Activated CD4-positive, alpha-beta T cell treated with anti-CD3 and anti-CD28 coated beads, Interleukin-2, amount 50 U/mL, for 1 hour (primary cell): ENCODE measurements around the gene FGGY.

Source experiments
- DNase-seq: peaks from one replicate; pipeline ENCODE4 v3.0.0-alpha.2; 2020

Gene FGGY

GRCh38 chr1:59316497-59317128 lies 19.7 kb downstream of the FGGY start:
- no peak for DNase-seq

- no peak for DNase-seq
Observed at GRCh38 chr1:59317343-59317742, 20.4 kb downstream of the FGGY start.

DNA sequence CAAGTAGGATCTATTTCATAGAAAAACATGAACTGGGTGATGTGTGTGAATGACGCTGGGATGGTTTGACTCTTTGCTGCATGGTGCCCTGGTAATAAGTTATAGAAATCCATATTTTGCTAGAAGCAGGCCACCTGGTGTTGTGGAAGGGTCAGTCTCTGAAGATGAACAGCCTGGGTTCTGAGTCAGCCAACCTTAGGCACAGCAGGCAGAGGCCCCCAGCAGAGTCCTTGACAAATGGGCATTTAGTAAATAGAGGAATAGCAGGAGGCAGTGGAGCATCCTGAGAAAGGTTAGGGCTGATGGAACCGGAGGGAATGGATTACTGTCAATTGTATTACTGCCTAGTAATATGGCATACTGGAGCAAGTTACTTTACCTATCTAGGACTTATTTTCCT lies 20.9 kb downstream of the FGGY start:
- no peak for DNase-seq

- no peak for DNase-seq
Observed at GRCh38 chr1:59318271-59318860, 21.5 kb downstream of the FGGY start.

DNA sequence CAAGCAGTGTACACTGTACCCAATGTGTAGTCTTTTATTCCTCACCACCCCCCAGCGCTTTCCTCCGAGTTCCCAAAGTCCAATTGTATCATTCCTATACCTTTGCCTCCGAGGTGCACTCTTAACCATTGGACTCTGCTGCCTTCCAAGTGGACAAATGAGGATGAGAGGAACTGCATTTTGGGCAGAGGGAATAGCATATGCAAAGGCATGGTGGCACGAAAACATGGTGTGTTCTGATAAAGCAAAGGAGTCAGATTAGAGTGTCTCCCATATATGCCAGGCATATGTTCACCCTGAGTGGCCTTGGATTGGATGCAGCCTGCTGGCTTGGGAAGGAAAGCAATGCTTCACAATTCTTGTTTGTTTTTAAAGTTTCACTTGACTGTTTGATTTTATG lies 25.5 kb downstream of the FGGY start:
- DNase-seq: no peak

- DNase-seq: no peak
Observed at GRCh38 chr1:59322814-59323213, 25.9 kb downstream of the FGGY start.

DNA sequence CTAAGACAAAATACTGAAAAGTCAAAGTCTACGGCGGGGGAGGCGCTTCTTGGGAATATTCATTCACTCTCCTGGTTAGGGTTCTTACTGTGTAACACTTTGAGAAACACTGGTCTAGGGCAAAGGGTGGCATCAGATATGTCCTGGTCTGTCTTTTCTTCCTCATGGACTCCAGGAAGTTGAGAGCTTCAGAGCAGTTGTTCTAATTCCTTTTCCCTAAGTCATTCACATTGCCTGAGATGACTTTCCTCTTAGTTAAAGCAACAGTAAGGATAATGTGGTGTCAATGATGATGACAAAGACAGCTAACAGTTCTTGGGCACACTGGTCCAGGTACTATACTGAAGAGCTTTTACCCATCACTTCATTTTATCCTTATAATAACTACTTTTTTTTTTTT lies 27.0 kb downstream of the FGGY start:
- no peak for DNase-seq

DNA sequence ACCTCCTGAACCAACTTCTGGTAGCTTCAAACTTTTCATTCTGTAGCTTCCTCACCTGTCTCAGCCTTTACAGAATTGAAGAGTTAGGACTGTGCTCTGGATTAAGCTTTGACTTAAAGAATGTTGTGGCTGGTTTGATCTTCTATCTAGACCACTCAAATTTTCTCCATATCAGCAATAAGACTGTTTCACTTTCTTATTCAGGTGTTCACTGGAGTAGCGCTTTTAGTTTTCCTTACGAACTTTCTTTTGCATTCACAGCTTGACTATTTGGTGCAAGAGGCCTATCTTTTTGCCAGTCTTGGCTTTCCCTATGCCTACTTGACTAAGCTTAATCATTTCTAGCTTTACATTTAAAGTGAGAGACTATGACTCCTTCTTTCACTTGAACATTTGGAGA lies 31.5 kb downstream of the FGGY start:
- no peak for DNase-seq

GRCh38 chr1:59329412-59330053 lies 32.6 kb downstream of the FGGY start:
- no peak for DNase-seq

DNA sequence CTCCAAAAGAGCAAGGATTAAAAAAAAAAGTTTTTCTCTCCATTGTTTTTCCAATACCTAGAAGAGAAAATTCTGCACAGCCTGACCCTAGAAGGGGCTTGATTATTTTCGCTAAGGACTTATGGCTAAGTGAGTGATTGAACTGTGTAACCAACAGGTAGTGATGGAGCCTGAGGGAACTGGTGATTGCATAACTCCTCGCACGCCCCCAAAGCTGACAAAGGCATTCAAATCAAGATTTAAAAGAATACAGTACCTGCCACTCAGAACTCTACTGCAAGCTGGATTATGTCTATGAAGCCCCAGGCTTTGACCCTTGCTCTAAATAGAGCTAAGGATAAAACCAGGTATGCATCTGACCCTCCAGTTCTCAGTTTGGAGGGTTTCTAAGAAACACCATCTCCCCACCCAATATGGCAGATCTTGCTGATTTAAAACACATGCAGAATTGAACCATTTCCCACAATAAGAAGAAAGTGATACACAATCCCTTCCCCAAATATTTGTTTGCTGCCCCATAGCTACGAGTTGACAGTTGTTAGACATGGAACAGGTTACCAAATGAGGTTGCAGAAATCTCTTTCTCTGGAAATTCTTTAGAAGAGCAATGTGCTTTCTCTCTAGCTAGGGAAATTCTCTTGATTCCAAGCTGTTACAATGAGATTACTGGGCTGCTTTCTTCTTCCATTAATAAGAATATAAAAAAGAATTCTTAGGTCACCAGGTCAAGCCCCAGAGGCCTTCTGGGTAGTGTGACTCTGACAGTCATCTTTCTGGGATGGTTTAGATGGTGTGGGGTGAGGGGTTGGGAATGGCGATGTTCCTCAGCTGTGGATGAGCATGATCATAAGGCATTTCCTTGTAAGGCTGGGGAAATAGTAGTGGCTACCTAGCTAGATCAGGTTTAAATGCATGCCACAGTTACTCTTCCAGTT lies 35.1 kb downstream of the FGGY start:
- DNase-seq: no peak

- no peak for DNase-seq
Observed at GRCh38 chr1:59332983-59333382, 36.1 kb downstream of the FGGY start.

- DNase-seq: no peak
Observed at GRCh38 chr1:59333626-59334277, 36.9 kb downstream of the FGGY start.

DNA sequence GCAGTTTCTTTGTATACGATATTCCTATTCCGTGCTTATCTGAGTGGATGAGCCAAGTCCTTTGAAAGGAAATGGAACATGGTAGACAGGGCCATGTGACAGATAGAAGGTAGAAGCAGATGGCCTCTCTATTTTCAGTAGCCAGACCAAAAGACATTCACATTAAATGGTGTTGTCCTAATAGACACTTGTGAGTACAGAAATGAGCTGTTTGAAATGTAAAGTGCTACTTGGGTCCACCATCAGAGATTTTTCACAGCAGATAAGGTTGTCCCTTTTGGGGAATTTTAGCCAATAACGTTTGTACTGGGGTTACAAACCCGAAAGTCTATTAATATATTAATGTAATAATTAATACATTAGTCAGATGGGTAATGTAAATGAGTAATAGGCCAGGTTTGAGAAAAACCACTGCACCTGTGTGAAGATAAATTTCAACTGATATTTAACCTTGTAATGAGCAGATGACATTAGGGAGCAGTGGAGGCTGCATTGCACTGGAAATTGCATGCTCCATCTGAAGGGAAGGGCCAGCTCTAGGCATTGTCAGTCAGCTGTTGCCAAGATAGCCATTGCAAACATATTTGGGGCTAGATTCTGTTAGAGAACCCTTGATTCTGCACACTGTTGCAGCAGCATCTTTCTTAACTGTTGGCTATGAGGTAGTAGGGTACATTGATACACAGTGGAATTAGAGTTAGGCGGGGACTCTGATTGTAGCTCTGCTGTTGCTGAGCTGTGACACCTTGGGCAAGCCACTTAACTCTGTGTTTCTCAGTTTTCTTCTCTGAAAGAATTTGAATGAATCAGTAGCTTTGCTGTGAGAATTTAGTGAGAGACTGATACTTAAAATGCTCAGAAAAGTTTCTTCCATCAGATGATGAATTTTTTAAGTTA lies 43.8 kb downstream of the FGGY start:
- no peak for DNase-seq

DNA sequence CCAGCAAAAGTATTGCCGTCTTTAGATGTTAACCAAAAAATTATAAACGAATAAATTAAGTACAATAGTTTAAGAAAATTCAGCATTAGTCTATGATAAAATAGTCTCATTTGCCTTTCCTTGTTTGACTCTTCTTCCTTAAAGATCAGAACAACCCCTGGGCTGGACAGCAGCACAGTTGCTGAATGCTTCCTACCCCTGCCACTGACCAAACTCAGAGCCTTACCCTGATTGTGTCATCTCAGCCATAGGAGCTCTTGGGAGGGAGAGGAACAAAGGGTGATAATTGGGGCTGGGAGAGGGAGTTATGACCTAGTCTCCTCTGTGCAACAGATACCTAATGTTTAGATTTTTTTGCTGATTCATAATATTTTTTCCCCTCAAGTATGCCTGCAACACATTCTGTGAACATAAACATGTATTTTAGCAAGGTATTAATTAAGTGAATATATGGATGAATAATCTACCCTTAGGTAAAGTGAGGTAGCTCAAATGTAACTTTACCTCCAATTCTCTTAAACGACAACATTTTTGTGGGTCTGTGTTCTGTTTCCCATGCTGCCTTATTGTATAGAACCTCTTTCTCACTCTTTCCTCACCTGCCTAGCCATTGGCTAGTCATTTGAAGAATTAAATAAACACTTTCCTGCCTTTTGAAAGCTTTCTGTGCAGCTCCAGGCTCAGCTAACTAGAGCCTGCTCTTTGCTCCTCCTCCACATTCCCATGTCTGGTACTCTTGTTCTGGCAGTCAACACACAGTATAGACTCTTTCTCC lies 46.1 kb downstream of the FGGY start:
- DNase-seq: no peak

GRCh38 chr1:59343576-59343840 lies 46.6 kb downstream of the FGGY start:
- DNase-seq: no peak

DNA sequence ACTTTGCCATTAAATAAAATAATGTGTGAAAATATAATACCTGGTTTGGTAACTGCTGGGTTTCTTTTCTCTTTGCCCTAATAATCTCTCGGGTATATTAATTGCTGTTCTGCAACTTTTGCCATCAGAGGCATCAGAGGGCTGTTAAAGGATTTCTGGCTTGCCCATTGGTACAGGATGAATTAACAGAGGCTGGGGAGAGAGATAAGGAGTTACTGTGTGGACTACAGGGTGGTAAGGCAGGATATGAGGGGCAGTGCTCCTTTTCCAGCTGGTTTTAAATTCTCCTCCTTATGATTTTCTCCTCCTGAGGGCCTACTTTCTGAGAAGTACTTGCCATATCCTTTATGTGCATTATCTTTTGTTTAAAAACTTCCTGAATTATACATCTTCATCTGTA lies 48.3 kb downstream of the FGGY start:
- DNase-seq: no peak

DNA sequence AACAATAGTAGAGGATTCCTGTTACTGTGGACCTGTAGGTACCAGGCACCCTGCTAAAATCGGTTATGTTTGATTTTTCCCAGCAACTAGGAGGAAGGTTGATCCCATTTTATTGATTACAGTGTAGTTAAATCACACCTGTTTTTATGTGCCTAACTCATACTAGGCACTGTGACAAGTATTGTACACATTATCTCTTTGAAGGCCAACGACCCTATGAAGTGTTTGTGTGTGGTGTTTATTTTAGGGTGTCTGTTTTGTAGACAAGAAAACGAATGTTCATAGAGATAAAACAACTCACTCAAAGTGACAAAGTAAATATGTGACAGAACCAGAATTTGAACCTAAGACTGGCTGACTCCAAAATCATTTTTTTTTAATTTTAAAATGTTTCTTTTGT lies 49.5 kb downstream of the FGGY start:
- no peak for DNase-seq

DNA sequence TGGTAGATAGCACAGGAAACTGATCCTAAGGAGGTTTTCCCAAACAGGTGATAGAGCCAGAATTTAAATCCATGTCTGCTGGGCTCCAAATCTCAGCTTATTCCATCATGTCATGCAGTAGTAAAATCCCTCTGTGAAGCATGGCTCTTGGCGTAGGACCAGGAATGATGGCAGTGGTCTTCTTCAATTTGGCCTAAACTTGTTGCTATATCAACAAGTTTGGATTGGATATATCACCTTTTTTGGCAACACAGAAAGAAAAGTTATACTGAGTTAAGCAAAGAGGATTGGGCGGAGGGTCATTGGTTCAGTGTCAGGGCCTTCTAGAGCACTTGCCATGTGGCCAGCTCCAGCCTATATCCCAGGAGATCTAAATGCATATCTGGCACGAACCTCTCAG lies 52.2 kb downstream of the FGGY start:
- DNase-seq: no peak

DNA sequence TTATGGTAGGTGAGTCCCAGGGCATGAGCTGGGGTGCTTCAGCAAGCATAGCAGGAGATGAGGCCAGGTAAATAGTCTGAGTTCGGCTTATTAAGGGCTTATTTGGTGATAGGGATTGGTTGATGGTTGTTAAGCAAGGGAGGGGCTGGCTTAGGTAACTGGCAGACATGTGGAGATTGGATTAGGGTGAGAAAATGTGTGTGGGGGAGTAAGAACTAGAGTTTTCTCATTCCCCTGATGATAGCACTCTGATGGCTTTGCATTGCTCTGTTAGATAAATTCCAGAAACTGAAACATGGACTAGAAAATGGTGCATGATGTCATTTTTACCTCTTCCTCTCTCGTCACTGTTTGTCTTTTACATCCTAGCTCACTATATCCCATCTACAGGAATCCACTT lies 53.6 kb downstream of the FGGY start:
- DNase-seq: no peak

DNA sequence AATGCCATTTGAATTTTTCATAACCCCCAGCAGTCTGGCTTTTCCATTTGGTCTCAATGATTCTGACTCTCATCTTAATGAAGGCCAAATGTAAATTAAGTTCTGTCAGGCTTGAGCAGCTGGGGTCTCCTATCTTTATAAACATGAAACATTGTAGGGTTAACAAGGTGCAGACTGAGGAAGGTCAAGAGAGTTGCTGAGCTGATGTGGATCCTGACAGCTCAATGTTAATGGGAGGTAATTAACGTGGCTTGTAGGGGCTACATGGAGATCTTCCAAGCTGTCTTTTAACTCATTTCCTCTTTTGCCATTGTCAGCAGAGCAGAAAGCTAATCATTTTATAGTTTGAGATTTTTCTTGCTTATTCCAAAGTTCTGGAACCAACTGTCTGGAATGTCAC lies 55.2 kb downstream of the FGGY start:
- no peak for DNase-seq

GRCh38 chr1:59353453-59353852 lies 56.6 kb downstream of the FGGY start:
- DNase-seq: no peak
